Nephron progenitor cell (in vitro differentiated cells): ENCODE results near the gene CSTF3.
A peak's percentile ranks its signal among the peaks of the same experiment; 100 is the strongest.
"Not testable (repeated sequence)": the region's sequence is repeated elsewhere in the genome, so short reads cannot be mapped to it uniquely, and the experiment has no call there.

Experiments
- DNase-seq: peaks from one replicate; pipeline ENCODE4 v3.0.0; 2021
- H3K27ac Mint-ChIP-seq: 2 replicates; pipeline ENCODE4 v1.8.0; 2021; ENCODE audit warnings: mild to moderate bottlenecking, moderate library complexity, mixed read lengths
- H3K27me3 Mint-ChIP-seq: 2 replicates; pipeline ENCODE4 v1.8.0; 2021; ENCODE audit warnings: mild to moderate bottlenecking, low read depth, mixed read lengths; ENCODE audit not compliant: poor library complexity
- H3K36me3 Mint-ChIP-seq: 2 replicates; pipeline ENCODE4 v1.8.0; 2021; ENCODE audit warnings: low read depth, mixed read lengths
- H3K4me1 Mint-ChIP-seq: 2 replicates; pipeline ENCODE4 v1.8.0; 2021; ENCODE audit warnings: mixed read lengths
- H3K4me3 Mint-ChIP-seq: 2 replicates; pipeline ENCODE4 v1.8.0; 2021; ENCODE audit warnings: mild to moderate bottlenecking, moderate library complexity, mixed read lengths
- H3K9me3 Mint-ChIP-seq: 2 replicates; pipeline ENCODE4 v1.8.0; 2021; ENCODE audit warnings: mild to moderate bottlenecking, moderate library complexity, mixed read lengths
- TF ChIP-seq, protein P1 (sequence below): fragments of 200-600 bp; sonication (generic); IDR thresholded peaks from 2 replicates; pipeline ENCODE4 v1.5.0; 2021; ENCODE audit warnings: antibody characterized with exemption

CSTF3 gene

DNA sequence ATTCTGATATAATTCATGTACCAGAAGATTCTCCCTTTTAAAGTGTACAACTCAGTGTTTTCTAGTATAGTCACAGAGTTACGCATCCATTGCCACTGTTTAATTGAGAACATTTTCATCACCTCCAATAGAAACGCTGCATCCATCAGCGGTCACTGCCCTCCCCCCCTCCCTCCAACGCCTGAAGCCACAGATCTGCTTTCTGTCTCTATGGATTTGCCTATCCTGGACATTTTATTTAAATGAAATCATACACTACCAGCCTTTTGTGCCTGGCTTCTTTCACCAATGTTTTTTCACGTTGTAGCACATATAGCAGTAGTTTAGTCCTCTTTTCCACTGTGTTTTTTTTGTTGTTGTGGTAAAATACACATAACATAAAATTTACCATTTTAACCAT, 99.1 kb downstream of the CSTF3 start:
- no peak overlapping the region for H3K4me3 Mint-ChIP-seq
- H3K27me3 Mint-ChIP-seq, result peaks cover 6% of the 10 kb centered on the region
- no peak for DNase-seq
- peaks cover 42% of the 10 kb centered on the region for H3K36me3 Mint-ChIP-seq
- no peaks in the 10 kb centered on the region for H3K9me3 Mint-ChIP-seq
- no peak overlapping the region for H3K27ac Mint-ChIP-seq
- TF ChIP-seq, protein P1, sequence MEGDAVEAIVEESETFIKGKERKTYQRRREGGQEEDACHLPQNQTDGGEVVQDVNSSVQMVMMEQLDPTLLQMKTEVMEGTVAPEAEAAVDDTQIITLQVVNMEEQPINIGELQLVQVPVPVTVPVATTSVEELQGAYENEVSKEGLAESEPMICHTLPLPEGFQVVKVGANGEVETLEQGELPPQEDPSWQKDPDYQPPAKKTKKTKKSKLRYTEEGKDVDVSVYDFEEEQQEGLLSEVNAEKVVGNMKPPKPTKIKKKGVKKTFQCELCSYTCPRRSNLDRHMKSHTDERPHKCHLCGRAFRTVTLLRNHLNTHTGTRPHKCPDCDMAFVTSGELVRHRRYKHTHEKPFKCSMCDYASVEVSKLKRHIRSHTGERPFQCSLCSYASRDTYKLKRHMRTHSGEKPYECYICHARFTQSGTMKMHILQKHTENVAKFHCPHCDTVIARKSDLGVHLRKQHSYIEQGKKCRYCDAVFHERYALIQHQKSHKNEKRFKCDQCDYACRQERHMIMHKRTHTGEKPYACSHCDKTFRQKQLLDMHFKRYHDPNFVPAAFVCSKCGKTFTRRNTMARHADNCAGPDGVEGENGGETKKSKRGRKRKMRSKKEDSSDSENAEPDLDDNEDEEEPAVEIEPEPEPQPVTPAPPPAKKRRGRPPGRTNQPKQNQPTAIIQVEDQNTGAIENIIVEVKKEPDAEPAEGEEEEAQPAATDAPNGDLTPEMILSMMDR, result no peak
- H3K4me1 Mint-ChIP-seq, result peaks cover 24% of the 10 kb centered on the region

DNA sequence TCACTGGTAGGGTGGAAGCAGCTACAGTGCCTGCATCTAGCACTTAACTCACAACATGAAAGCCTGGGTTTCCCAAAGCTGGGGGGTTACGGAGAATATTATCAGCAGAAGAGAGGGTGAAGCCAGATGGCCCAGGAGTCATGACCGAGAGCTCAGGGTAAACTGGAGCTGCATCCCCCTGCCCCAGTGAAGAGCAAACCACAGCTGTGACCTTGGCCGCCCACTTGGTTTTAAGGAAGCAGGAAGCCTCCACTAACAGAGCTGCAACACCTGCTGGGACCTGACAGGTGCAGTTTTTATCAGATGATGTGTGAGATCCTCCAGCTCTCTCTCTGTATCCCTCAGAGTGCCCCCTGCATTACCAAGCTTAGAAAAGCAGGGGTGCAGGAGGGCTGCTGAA, 101.0 kb downstream of the CSTF3 start:
- H3K4me1 Mint-ChIP-seq, result peaks cover 22% of the 10 kb centered on the region
- DNase-seq, result no peak
- peaks cover 42% of the 10 kb centered on the region for H3K36me3 Mint-ChIP-seq
- TF ChIP-seq, protein P1, result no peak
- H3K4me3 Mint-ChIP-seq, result no peak overlapping the region
- no peaks in the 10 kb centered on the region for H3K9me3 Mint-ChIP-seq
- H3K27me3 Mint-ChIP-seq, result peaks cover 2% of the 10 kb centered on the region
- H3K27ac Mint-ChIP-seq, result no peak overlapping the region

DNA sequence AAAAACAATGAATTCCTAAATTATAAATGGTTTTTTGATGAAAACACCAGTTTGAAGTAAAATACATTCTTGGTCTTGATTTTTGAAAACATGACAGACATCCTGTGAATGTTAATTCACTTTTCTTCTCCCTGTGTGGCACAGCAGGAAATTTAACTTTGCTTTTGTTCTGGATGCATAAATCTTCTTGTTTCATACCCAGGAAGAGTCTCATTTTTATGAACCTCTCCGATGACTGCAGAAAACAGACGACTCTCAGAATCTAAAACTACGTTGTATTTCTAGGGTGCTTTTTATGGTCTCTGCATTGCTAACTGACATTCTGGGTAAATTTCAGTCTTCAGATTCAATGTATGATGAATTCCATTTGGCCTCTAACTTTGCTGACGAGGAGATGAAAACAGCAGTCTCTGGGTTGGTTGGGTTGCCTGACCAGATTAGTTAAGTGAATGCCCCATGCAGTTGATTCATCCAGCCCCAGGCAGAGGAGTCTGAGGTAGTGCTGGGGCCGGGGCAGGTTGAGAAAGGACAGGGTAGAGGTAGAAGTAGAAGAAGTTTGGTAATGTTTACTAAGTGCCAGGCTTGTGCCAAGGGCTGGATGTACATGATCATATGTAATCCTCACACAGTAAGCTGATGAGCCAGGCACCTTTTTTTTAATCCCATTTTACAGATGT, 101.8 kb downstream of the CSTF3 start:
- H3K4me3 Mint-ChIP-seq, result no peak overlapping the region
- DNase-seq, result no peak
- H3K27ac Mint-ChIP-seq, result no peak overlapping the region
- TF ChIP-seq, protein P1, result no peak
- H3K27me3 Mint-ChIP-seq, result peaks cover 2% of the 10 kb centered on the region
- peaks cover 47% of the 10 kb centered on the region for H3K36me3 Mint-ChIP-seq
- H3K4me1 Mint-ChIP-seq, result peaks cover 24% of the 10 kb centered on the region
- no peaks in the 10 kb centered on the region for H3K9me3 Mint-ChIP-seq

DNA sequence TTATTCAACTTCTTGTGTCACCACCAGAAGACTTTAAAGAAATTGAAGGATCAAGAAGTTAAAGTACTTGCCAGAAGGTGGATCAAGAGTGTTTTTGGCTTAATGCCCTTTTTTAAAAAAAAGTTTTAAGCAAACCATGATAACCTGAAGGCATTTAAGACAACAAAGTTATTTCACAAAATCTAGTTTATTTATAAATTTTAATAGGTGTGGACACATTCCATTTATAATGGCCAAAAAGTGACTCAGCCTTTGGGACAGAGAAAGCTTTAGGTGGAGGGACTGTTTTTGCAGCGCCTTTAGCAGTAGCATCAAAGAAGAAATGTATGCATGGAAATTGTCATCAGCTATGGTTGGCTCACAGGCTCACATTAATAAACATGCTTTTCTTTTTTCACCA, 104.0 kb downstream of the CSTF3 start:
- Mint-ChIP-seq H3K27me3 (no peaks in the 10 kb centered on the region), H3K4me3 (no peak overlapping the region), H3K27ac (no peak overlapping the region), H3K36me3 (peaks cover 35% of the 10 kb centered on the region), H3K9me3 (no peaks in the 10 kb centered on the region), H3K4me1 (peaks cover 11% of the 10 kb centered on the region)
- no peak for DNase-seq
- TF ChIP-seq, protein P1, result no peak

DNA sequence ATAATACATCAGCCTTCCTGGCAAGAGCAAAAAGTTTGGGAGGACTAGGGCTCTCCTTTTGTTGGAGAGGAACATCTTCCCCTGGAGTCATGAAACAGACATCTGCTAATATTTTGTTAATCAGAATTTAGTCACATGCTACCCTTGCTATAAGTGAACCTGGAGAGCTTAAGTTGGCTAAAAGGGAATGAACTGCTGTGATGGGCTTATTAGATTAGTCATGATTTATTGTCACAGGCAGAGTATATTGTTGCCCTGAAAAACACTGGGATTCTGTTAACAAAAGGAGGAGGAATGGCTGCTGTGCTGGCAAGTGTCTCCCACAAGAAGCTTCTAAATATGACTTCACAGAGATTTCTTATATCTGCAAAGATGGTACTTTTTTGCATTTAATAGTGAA, 105.9 kb downstream of the CSTF3 start:
- H3K4me1 Mint-ChIP-seq, result peaks cover 9% of the 10 kb centered on the region
- H3K27me3 Mint-ChIP-seq, result no peaks in the 10 kb centered on the region
- TF ChIP-seq, protein P1, result no peak
- DNase-seq, result no peak
- no peak overlapping the region for H3K4me3 Mint-ChIP-seq
- peaks cover 33% of the 10 kb centered on the region for H3K36me3 Mint-ChIP-seq
- no peak overlapping the region for H3K27ac Mint-ChIP-seq
- no peaks in the 10 kb centered on the region for H3K9me3 Mint-ChIP-seq

DNA sequence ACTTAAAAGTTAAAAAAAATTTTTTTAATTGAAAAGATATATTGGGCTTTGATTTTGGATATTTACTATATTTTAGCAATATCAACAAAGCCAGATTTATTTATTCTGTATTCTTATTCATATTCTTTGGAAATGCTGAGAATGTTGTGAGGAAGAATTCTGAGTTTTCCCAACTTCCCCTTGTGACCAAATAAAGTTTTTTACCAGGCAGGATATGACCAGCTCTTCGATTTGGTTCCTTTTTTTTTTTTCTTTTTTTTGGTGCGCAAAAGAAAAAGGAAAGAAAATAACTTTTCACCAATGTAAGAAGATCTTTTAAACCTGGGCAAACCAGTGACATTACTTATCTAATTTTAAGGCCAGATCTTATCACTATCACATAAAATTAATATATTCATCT, 109.0 kb downstream of the CSTF3 start:
- Mint-ChIP-seq H3K36me3 (peaks cover 28% of the 10 kb centered on the region), H3K4me1 (peaks cover 20% of the 10 kb centered on the region), H3K4me3 (no peak overlapping the region), H3K27ac (no peak overlapping the region), H3K9me3 (no peaks in the 10 kb centered on the region), H3K27me3 (no peaks in the 10 kb centered on the region)
- TF ChIP-seq, protein P1, result no peak
- DNase-seq, result no peak

DNA sequence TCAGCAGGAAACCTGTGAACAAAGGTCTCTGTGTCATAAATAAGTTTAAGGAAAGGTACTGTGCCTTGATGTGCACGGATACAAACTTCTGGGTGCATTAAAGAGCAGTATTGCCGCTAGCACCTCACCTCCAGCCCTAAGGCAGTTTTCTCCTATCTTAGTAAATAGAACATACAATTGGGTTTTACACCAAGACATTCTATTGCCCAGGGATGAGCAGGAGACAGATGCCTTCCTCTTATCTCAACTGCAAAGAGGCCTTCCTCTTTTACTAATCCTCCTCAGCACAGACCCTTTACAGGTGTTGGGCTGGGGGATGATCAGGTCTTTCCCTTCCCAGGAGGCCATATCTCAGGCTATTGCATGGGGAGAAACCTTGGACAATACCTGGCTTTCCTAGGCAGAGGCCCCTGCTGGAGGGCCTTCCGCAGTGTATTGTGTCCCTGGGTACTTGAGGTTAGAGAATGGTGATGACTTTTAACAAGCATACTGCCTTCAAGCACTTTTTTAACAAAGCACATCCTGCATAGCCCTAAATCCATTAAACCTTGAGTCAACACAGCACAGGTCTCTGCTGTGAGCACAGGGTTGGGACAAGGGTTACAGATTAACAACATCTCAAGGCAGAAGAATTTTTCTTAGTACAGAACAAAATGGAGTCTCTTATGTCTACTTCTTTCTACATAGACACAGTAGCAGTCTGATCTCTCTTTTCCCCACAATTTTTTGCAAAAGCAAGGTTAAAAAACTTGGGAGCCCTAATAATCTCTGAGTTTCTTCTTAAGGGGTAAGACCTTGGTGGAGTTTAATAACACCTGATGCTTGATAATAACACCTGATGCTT, 111.5 kb downstream of the CSTF3 start:
- not testable (repeated sequence) for H3K27me3 Mint-ChIP-seq, H3K4me3 Mint-ChIP-seq, DNase-seq
- peaks cover 12% of the 10 kb centered on the region for H3K4me1 Mint-ChIP-seq
- H3K9me3 Mint-ChIP-seq, result peaks cover 11% of the 10 kb centered on the region
- H3K27ac Mint-ChIP-seq, result peak overlapping the region; percentile 75
- H3K36me3 Mint-ChIP-seq, result peaks cover 39% of the 10 kb centered on the region

DNA sequence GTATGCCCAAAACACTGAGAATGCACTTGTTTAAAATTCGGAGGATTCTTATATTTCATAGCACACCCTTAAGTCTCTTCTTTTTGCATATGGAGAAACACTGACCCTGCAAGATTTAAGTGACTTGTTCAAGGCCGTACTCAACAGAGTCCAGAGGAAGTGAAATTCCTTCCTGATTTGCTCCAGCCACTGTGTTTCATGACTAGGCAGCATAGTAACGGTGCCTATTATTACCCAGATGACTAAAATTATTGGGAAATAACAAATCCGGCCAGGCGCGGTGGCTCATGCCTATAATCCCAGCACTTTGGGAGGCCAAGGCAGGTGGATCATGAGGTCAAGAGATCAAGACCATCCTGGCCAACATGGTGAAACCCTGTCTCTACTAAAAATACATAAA, 112.6 kb downstream of the CSTF3 start:
- peaks cover 11% of the 10 kb centered on the region for H3K4me1 Mint-ChIP-seq
- DNase-seq, H3K27me3 Mint-ChIP-seq, H3K27ac Mint-ChIP-seq, H3K4me3 Mint-ChIP-seq: not testable (repeated sequence)
- peaks cover 49% of the 10 kb centered on the region for H3K36me3 Mint-ChIP-seq
- H3K9me3 Mint-ChIP-seq, result peaks cover 11% of the 10 kb centered on the region
